OCI-LY3 (cell line): ENCODE results near the gene PAX5.

Source experiments
- H2AFZ ChIP-seq: fragments of 200-600, 300-600 bp; shearing (Covaris generic); 2 replicates; pipeline ENCODE4 v1.6.0; 2014; ENCODE audit warnings: antibody characterized with exemption, low read depth, low read length
- H3K27ac ChIP-seq: fragments of 200-600, 300-600 bp; sonication (generic); 2 replicates; pipeline ENCODE4 v1.5.1; 2014; ENCODE audit warnings: mild to moderate bottlenecking, low read length, moderate library complexity, mixed read lengths
- H3K27me3 ChIP-seq: fragments of 200-600, 300-600 bp; sonication (generic); 2 replicates; pipeline ENCODE4 v1.6.1; 2014; ENCODE audit warnings: low read depth, low read length, mixed read lengths
- H3K36me3 ChIP-seq: fragments of 200-600, 300-600 bp; sonication (generic); replicated peaks from 2 replicates; pipeline ENCODE3; 2014; ENCODE audit warnings: low read depth, low read length, mixed read lengths
- H3K4me1 ChIP-seq: fragments of 300-600, 200-600 bp; sonication (generic); 2 replicates; pipeline ENCODE4 v1.6.1; 2014; ENCODE audit warnings: low read length, mixed read lengths
- H3K4me2 ChIP-seq: fragments of 200-600, 300-600 bp; sonication (generic); 2 replicates; pipeline ENCODE4 v1.6.1; 2014; ENCODE audit warnings: low read length, mixed read lengths
- H3K4me3 ChIP-seq: fragments of 300-600, 200-600 bp; sonication (generic); 2 replicates; pipeline ENCODE4 v1.5.1; 2014; ENCODE audit warnings: antibody characterized with exemption, mild to moderate bottlenecking, low read length, moderate library complexity
- H3K79me2 ChIP-seq: fragments of 300-600, 200-600 bp; shearing (Covaris generic); 2 replicates; pipeline ENCODE4 v1.6.1; 2014; ENCODE audit warnings: mild to moderate bottlenecking, low read length, mixed read lengths
- H3K9ac ChIP-seq: fragments of 300-600, 200-600 bp; shearing (Covaris generic); 2 replicates; pipeline ENCODE4 v1.6.0; 2014; ENCODE audit warnings: mild to moderate bottlenecking, low read length, moderate library complexity
- H3K9me3 ChIP-seq: fragments of 200-600, 300-600 bp; shearing (Covaris generic); 2 replicates; pipeline ENCODE4 v1.6.1; 2014; ENCODE audit warnings: low read length, mixed read lengths; ENCODE audit not compliant: insufficient read depth
- H4K20me1 ChIP-seq: fragments of 200-600, 300-600 bp; sonication (generic); 2 replicates; pipeline ENCODE4 v1.6.1; 2016; ENCODE audit warnings: low read length, mixed read lengths; ENCODE audit not compliant: insufficient read depth
- EZH2phosphoT487 ChIP-seq: fragments of 200-600 bp; shearing (Covaris generic); IDR thresholded peaks from 2 replicates; pipeline ENCODE4 v1.6.1; 2018; ENCODE audit warnings: antibody characterized with exemption, mixed run types, low read depth
- TF ChIP-seq, protein P1 (sequence below): fragments of 200-600, 300-600 bp; sonication (generic); IDR thresholded peaks from 2 replicates; pipeline ENCODE4 v1.5.1; 2014; ENCODE audit warnings: antibody characterized with exemption, low read length, low read depth

PAX5 gene

GRCh38 chr9:36928670-36929349 is 105.3 kb downstream of the PAX5 start:
- no peak overlapping the region for H2AFZ ChIP-seq
- no peak overlapping the region for H3K4me3 ChIP-seq
- TF ChIP-seq EZH2phosphoT487, result no peak
- TF ChIP-seq, protein P1, sequence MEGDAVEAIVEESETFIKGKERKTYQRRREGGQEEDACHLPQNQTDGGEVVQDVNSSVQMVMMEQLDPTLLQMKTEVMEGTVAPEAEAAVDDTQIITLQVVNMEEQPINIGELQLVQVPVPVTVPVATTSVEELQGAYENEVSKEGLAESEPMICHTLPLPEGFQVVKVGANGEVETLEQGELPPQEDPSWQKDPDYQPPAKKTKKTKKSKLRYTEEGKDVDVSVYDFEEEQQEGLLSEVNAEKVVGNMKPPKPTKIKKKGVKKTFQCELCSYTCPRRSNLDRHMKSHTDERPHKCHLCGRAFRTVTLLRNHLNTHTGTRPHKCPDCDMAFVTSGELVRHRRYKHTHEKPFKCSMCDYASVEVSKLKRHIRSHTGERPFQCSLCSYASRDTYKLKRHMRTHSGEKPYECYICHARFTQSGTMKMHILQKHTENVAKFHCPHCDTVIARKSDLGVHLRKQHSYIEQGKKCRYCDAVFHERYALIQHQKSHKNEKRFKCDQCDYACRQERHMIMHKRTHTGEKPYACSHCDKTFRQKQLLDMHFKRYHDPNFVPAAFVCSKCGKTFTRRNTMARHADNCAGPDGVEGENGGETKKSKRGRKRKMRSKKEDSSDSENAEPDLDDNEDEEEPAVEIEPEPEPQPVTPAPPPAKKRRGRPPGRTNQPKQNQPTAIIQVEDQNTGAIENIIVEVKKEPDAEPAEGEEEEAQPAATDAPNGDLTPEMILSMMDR, result no peak
- no peaks in the 10 kb centered on the region for H3K9me3 ChIP-seq
- peaks cover 22% of the 10 kb centered on the region for H3K4me1 ChIP-seq
- no peak overlapping the region for H3K4me2 ChIP-seq
- no peaks in the 10 kb centered on the region for H3K27me3 ChIP-seq
- H3K79me2 ChIP-seq, result peaks cover 94% of the 10 kb centered on the region
- H4K20me1 ChIP-seq, result peaks cover 85% of the 10 kb centered on the region
- peaks cover 77% of the 10 kb centered on the region for H3K36me3 ChIP-seq
- H3K9ac ChIP-seq, result no peak overlapping the region
- peak overlapping the region; percentile 61 for H3K27ac ChIP-seq

GRCh38 chr9:36928210-36928609 is 105.9 kb downstream of the PAX5 start:
- H3K9ac ChIP-seq, result no peak overlapping the region
- no peak overlapping the region for H3K4me2 ChIP-seq
- H3K27me3 ChIP-seq, result no peaks in the 10 kb centered on the region
- H3K4me1 ChIP-seq, result peaks cover 22% of the 10 kb centered on the region
- no peak overlapping the region for H2AFZ ChIP-seq
- peak overlapping the region; percentile 61 for H3K27ac ChIP-seq
- H3K36me3 ChIP-seq, result peaks cover 77% of the 10 kb centered on the region
- H3K79me2 ChIP-seq, result peaks cover 94% of the 10 kb centered on the region
- TF ChIP-seq, protein P1, result no peak
- no peak for TF ChIP-seq EZH2phosphoT487
- no peak overlapping the region for H3K4me3 ChIP-seq
- H3K9me3 ChIP-seq, result no peaks in the 10 kb centered on the region
- H4K20me1 ChIP-seq, result peaks cover 85% of the 10 kb centered on the region

- Histone ChIP-seq H3K27me3 (no peaks in the 10 kb centered on the region), H3K9ac (no peak overlapping the region), H3K9me3 (no peaks in the 10 kb centered on the region), H3K27ac (no peak overlapping the region), H4K20me1 (peaks cover 89% of the 10 kb centered on the region), H3K4me1 (peaks cover 14% of the 10 kb centered on the region), H3K4me3 (no peak overlapping the region), H3K79me2 (peaks cover 95% of the 10 kb centered on the region), H2AFZ (no peak overlapping the region), H3K4me2 (no peak overlapping the region), H3K36me3 (peaks cover 78% of the 10 kb centered on the region)
- no peak for TF ChIP-seq EZH2phosphoT487
- TF ChIP-seq, protein P1, result no peak
Measured at GRCh38 chr9:36924757-36925432, 109.2 kb downstream of the PAX5 start.

DNA sequence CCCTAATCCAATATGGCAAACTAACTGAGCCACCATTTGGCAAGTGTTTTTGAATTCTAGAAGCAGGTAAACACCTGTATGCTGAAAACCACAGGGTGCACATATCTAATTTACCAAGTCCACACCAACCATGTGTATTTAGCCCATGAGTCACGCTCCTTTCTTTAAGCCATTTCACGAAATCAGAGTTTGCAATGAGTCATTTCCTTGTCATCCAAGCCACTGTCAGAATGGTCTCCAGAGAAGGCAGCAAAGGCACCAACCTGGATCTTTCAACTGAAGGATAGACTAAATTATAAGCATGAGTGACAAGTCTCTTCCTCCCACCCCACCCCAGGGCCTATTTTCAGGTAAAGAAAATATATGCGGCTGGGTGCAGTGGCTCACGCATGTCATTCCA is 110.0 kb downstream of the PAX5 start:
- Histone ChIP-seq H3K27ac (no peak overlapping the region), H4K20me1 (peaks cover 85% of the 10 kb centered on the region), H3K9me3 (no peaks in the 10 kb centered on the region), H3K27me3 (no peaks in the 10 kb centered on the region), H3K79me2 (peaks cover 93% of the 10 kb centered on the region), H3K9ac (no peak overlapping the region), H3K4me3 (no peak overlapping the region), H3K4me1 (peaks cover 6% of the 10 kb centered on the region), H2AFZ (no peak overlapping the region), H3K4me2 (no peak overlapping the region), H3K36me3 (peaks cover 80% of the 10 kb centered on the region)
- TF ChIP-seq, protein P1, result no peak
- TF ChIP-seq EZH2phosphoT487, result no peak
